Hepatocyte (in vitro differentiated cells): ENCODE measurements around the gene ULK4. TPM values are rescaled to one million over a fixed set of nuclear protein-coding genes. Genes with fewer than 3 reads are reported as not detected.

ENCODE experiments used
- DNase-seq: peaks from one replicate; pipeline ENCODE4 v3.0.0-alpha.2; 2016; ENCODE audit warnings: low spot score
- H2AFZ ChIP-seq: fragments of 200-600 bp; sonication (generic); 2 replicates; pipeline ENCODE4 v1.6.0; 2016; ENCODE audit warnings: antibody characterized with exemption, mild to moderate bottlenecking
- H3K27ac ChIP-seq: fragments of 200-600 bp; sonication (generic); 2 replicates; pipeline ENCODE4 v1.5.1; 2016; ENCODE audit warnings: mild to moderate bottlenecking
- H3K27me3 ChIP-seq: fragments of 200-600 bp; sonication (generic); 2 replicates; pipeline ENCODE4 v1.6.1; 2016
- H3K36me3 ChIP-seq: fragments of 200-600 bp; sonication (generic); replicated peaks from 2 replicates; pipeline ENCODE4 v1.5.1; 2016; ENCODE audit warnings: low read depth; ENCODE audit not compliant: insufficient read depth
- H3K4me1 ChIP-seq: fragments of 200-600 bp; sonication (generic); 2 replicates; pipeline ENCODE4 v1.5.1; 2016; ENCODE audit warnings: mild to moderate bottlenecking, moderate library complexity; ENCODE audit not compliant: insufficient read depth
- H3K4me2 ChIP-seq: fragments of 200-600 bp; sonication (generic); 2 replicates; pipeline ENCODE4 v1.6.0; 2016
- H3K4me3 ChIP-seq: fragments of 200-600 bp; sonication (generic); 2 replicates; pipeline ENCODE4 v1.5.1; 2016; ENCODE audit warnings: mild to moderate bottlenecking
- H3K79me2 ChIP-seq: fragments of 200-600 bp; sonication (generic); 2 replicates; pipeline ENCODE4 v1.6.0; 2017; ENCODE audit warnings: mild to moderate bottlenecking
- H3K9me2 ChIP-seq: fragments of 200-600 bp; sonication (generic); replicated peaks from 2 replicates; pipeline ENCODE4 v1.6.0; 2017; ENCODE audit warnings: mild to moderate bottlenecking; ENCODE audit not compliant: insufficient read depth
- H3K9me3 ChIP-seq: fragments of 200-600 bp; sonication (generic); 2 replicates; pipeline ENCODE4 v1.5.1; 2016; ENCODE audit warnings: low read depth, mild to moderate bottlenecking
- H4K20me1 ChIP-seq: fragments of 200-600 bp; sonication (generic); 2 replicates; pipeline ENCODE4 v1.6.0; 2016; ENCODE audit warnings: mild to moderate bottlenecking; ENCODE audit not compliant: insufficient read depth, poor library complexity, severe bottlenecking
- CTCF ChIP-seq: fragments of 200-600 bp; sonication (generic); IDR thresholded peaks from 2 replicates; pipeline ENCODE4 v1.5.1; 2016; ENCODE audit warnings: antibody characterized with exemption, mild to moderate bottlenecking; ENCODE audit not compliant: poor library complexity
- EZH2 ChIP-seq: fragments of 200-600 bp; sonication (generic); IDR thresholded peaks from 2 replicates; pipeline ENCODE4 v1.6.1; 2016; ENCODE audit warnings: antibody characterized with exemption, mild to moderate bottlenecking, borderline replicate concordance
- EZH2phosphoT487 ChIP-seq: fragments of 200-600 bp; sonication (generic); IDR thresholded peaks from one replicate; pipeline ENCODE4 v1.6.1; 2018; ENCODE audit warnings: antibody characterized with exemption, mild to moderate bottlenecking, low read depth, moderate library complexity; ENCODE audit not compliant: unreplicated experiment, severe bottlenecking
- WGBS: methylation state at CpG from one replicate; pipeline ENCODE4 v1.1.6; 2016; ENCODE audit warnings: low lambda C conversion rate; ENCODE audit errors: missing lambda C conversion rate; 5-methylcytosine and 5-hydroxymethylcytosine counted together
- polyA plus RNA-seq: library from polyadenylated mRNA; unstranded; fragments of >200 nt; fragmentation: Nextera tagmentation; extraction: Ambion mirVana; gene quantifications from 2 replicates; pipeline ENCODE4 v1.2.1, GENCODE V29; 2016
- total RNA-seq: library from RNA; depleted of rRNA; stranded (reverse); fragments of >200 nt; gene quantifications from 2 replicates; pipeline ENCODE4 v1.2.3, GENCODE V29; 2014

The ULK4 gene
- total and polyA plus RNA-seq, 2 experiments from 2014 or later, result 3.8 to 9.1 TPM

DNA sequence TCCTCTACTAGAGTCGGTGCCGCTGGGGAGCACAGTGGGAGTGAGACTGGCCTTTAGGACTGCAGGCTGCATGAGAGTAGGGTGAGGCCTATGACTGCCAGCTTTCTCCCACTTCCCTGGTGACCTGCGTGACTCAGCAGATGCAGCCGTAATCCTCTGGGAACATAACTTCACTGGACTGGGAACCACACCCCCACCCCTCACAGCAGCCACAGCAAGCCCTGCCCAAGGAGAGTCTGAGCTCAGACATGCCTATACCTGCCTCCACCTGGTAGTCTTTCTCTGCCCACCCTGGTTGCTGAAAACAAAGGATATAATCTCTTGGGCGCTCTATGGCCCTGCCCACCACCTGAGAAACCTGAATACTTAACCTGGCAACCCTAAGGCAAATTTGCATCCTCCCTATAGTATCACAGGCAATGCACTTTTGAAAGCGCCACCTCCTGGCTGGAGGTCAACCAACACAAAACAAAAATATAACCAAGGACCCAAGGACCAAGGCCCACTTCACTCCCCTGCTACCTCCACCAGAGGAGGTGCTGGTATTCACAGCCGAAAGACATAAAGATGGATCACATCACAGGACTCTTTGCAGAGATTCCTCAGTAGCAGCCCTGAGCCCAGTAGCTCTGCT is 453.7 kb downstream of the ULK4 start:
- no peak overlapping the region for H3K4me3 ChIP-seq
- no peaks in the 10 kb centered on the region for H3K4me1 ChIP-seq
- H4K20me1 ChIP-seq, result no peaks in the 10 kb centered on the region
- no peaks in the 10 kb centered on the region for H3K27me3 ChIP-seq
- no peaks in the 10 kb centered on the region for H3K9me3 ChIP-seq
- H3K79me2 ChIP-seq, result no peaks in the 10 kb centered on the region
- H3K27ac ChIP-seq, result no peak overlapping the region
- H2AFZ ChIP-seq, result no peak overlapping the region
- TF ChIP-seq CTCF (no peak), EZH2phosphoT487 (no peak), EZH2 (no peak)
- WGBS, result 88% methylated on average over 7 of the region's 7 CpGs
- no peak for DNase-seq
- no peak overlapping the region for H3K4me2 ChIP-seq
- H3K9me2 ChIP-seq, result no peaks in the 10 kb centered on the region
- no peaks in the 10 kb centered on the region for H3K36me3 ChIP-seq

GRCh38 chr3:41507336-41508062 is 454.4 kb downstream of the ULK4 start:
- Histone ChIP-seq H3K4me1 (no peaks in the 10 kb centered on the region), H3K27ac (no peak overlapping the region), H3K27me3 (no peaks in the 10 kb centered on the region), H3K9me3 (no peaks in the 10 kb centered on the region), H4K20me1 (no peaks in the 10 kb centered on the region), H3K79me2 (no peaks in the 10 kb centered on the region), H3K4me2 (no peak overlapping the region), H3K4me3 (no peak overlapping the region), H3K9me2 (no peaks in the 10 kb centered on the region), H2AFZ (no peak overlapping the region), H3K36me3 (no peaks in the 10 kb centered on the region)
- no peak for DNase-seq
- TF ChIP-seq CTCF, result no peak
- TF ChIP-seq EZH2phosphoT487, result no peak
- no peak for TF ChIP-seq EZH2
- WGBS, result 93% methylated on average over 2 of the region's 2 CpGs

GRCh38 chr3:41503998-41504623 is 457.8 kb downstream of the ULK4 start:
- Histone ChIP-seq H3K79me2 (no peaks in the 10 kb centered on the region), H3K9me2 (no peaks in the 10 kb centered on the region), H3K36me3 (no peaks in the 10 kb centered on the region), H2AFZ (no peak overlapping the region), H3K4me1 (no peaks in the 10 kb centered on the region), H3K9me3 (no peaks in the 10 kb centered on the region), H3K27me3 (no peaks in the 10 kb centered on the region), H4K20me1 (no peaks in the 10 kb centered on the region), H3K4me3 (no peak overlapping the region), H3K27ac (no peak overlapping the region), H3K4me2 (no peak overlapping the region)
- no peak for TF ChIP-seq CTCF
- no peak for TF ChIP-seq EZH2
- TF ChIP-seq EZH2phosphoT487, result no peak
- DNase-seq, result no peak
